Measurements from ENCODE around the gene CHAT.

Gene CHAT

DNA sequence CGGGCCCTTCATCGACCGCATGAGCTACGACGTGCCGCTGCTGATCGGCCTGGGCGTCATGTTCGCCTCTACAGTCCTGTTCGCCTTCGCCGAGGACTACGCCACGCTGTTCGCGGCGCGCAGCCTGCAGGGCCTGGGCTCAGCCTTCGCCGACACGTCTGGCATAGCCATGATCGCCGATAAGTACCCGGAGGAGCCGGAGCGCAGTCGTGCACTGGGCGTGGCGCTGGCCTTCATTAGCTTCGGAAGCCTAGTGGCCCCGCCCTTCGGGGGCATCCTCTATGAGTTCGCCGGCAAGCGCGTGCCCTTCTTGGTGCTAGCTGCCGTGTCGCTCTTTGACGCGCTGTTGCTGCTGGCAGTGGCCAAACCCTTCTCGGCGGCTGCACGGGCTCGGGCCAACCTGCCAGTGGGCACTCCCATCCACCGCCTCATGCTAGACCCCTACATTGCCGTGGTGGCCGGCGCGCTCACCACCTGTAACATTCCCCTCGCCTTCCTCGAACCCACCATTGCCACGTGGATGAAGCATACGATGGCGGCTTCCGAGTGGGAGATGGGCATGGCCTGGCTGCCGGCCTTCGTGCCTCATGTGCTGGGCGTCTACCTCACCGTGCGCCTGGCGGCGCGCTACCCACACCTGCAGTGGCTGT is 2.5 kb upstream of the CHAT start:
- FAIRE-seq (no peak), DNase-seq (ENCODE audit: extremely low spot score, insufficient read length, low read depth) (no peak)

DNA sequence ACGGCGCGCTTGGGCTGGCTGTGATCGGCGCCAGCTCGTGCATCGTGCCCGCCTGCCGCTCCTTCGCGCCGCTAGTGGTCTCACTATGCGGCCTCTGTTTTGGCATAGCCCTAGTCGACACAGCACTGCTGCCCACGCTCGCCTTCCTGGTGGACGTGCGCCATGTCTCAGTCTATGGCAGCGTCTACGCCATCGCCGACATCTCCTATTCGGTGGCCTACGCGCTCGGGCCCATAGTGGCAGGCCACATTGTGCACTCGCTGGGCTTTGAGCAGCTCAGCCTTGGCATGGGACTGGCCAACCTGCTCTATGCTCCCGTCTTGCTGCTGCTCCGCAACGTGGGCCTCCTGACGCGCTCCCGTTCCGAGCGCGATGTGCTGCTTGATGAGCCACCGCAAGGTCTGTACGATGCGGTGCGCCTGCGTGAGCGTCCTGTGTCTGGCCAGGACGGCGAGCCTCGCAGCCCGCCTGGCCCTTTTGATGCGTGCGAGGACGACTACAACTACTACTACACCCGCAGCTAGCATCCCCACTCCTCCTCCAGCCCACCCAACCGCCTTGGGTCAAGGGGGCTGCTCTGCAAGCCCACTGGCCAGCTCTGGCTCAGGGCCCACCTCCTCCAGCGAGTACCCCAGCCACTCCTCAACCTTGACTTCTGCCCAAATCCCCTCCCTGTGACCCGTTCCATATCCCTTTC is 1.9 kb upstream of the CHAT start:
- FAIRE-seq (no peak), DNase-seq (ENCODE audit: extremely low spot score, insufficient read length, low read depth) (no peak)

- FAIRE-seq (no peak), DNase-seq (ENCODE audit: extremely low spot score, insufficient read length, low read depth) (no peak)
Observed at GRCh38 chr10:49612513-49613164, 1.2 kb upstream of the CHAT start.

- DNase-seq (ENCODE audit: extremely low spot score, insufficient read length, low read depth) (no peak), FAIRE-seq (no peak)
Observed at GRCh38 chr10:49613165-49613881, 514 bp upstream of the CHAT start.

- no peak for DNase-seq (ENCODE audit: extremely low spot score, insufficient read length, low read depth)
- no peak for FAIRE-seq
Observed at GRCh38 chr10:49614242-49615198, 683 bp downstream of the CHAT start.

DNA sequence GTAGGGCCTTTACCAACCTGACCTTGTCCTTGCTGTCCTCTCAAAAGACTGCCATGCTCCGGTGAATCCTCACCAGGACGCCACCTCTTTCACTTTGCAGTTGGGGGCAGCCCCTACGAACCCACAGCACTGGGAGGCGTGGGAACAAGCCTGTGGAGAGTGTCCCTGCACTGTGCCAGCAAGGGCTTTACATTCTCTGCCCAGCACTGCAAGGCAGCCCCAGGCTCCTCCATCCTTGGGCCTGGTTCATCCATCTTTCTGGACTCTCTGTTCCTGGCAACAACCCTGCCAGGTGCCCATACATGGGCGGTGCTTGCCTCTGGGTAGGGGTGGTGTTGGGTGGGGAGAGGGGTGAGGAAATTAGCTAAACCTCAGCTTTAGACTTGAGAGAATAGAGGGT is 1.4 kb downstream of the CHAT start:
- DNase-seq (ENCODE audit: extremely low spot score, insufficient read length, low read depth) (no peak), FAIRE-seq (no peak)

GRCh38 chr10:49615721-49616120 is 1.9 kb downstream of the CHAT start:
- FAIRE-seq (no peak), DNase-seq (ENCODE audit: extremely low spot score, insufficient read length, low read depth) (no peak)

GRCh38 chr10:49616421-49617101 is 2.7 kb downstream of the CHAT start:
- DNase-seq (ENCODE audit: extremely low spot score, insufficient read length, low read depth) (no peak), FAIRE-seq (no peak)

- FAIRE-seq (no peak), DNase-seq (ENCODE audit: extremely low spot score, insufficient read length, low read depth) (no peak)
Observed at GRCh38 chr10:49617121-49618020, 3.5 kb downstream of the CHAT start.

- FAIRE-seq: no peak
Observed at GRCh38 chr10:49618821-49619220, 5.0 kb downstream of the CHAT start.

GRCh38 chr10:49619613-49620012 is 5.8 kb downstream of the CHAT start:
- DNase-seq (ENCODE audit: extremely low spot score, insufficient read length, low read depth) (no peak), FAIRE-seq (no peak)

More at GRCh38 chr10:49618821-49619220, 5.0 kb downstream of the CHAT start:
- DNase-seq (ENCODE audit: extremely low spot score, insufficient read length, low read depth): no peak

GRCh38 chr10:49620286-49620810 is 6.5 kb downstream of the CHAT start:
- no peak for DNase-seq (ENCODE audit: extremely low spot score, insufficient read length, low read depth)
- FAIRE-seq: no peak

GRCh38 chr10:49620841-49621378 is 7.1 kb downstream of the CHAT start:
- DNase-seq (ENCODE audit: extremely low spot score, insufficient read length, low read depth): no peak

GRCh38 chr10:49621561-49621960 is 7.7 kb downstream of the CHAT start:
- FAIRE-seq (no peak), DNase-seq (ENCODE audit: extremely low spot score, insufficient read length, low read depth) (no peak)

More at GRCh38 chr10:49620841-49621378, 7.1 kb downstream of the CHAT start:
- FAIRE-seq: no peak

DNA sequence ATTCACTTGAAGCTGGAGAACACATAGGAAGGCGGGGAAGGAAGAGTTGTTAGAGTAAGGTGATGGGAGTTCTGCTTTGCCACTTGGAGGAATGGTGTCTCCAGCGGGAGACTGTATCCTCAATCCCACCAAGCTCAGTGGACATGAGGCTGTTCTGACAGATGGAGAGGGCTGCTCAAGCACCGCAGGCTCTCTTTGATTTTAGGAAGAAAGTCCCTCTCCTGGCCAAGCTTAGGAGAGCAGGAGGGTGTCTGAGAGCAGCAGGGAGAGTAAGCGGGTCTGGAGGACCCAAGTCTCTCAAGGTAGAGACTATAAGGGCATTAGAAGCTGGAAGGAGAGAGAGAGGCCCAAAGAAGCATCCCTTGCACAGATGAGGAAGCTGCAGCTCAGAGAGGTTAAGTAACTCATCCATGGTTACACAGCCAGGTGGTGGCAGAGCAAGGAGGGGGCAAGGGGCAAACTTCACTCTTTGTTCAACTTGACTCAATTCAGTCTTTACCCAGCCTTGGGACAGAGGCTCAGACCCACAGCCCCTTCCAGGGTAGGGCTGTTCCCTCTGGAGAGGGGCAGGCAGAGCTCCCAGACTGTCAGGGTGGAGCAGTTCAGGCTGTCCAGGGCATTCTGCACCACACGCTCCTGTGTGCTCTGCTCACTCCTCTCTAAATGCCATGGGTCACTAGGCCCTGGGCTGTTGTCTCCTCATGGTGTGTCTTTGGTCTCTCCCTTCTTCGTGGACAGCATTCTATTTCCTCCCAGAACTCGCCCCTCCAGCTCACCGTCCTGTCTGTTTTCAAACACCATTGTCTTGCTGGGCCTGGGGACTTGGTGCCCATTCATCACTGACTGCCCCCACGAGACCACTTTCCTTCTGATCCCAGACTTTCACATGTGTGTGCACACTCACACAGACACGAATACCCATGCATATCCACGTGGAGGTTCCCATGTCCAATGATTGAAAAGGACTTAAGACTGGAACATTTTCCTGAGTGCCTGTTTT is 8.9 kb downstream of the CHAT start:
- FAIRE-seq (no peak), DNase-seq (ENCODE audit: extremely low spot score, insufficient read length, low read depth) (no peak)

DNA sequence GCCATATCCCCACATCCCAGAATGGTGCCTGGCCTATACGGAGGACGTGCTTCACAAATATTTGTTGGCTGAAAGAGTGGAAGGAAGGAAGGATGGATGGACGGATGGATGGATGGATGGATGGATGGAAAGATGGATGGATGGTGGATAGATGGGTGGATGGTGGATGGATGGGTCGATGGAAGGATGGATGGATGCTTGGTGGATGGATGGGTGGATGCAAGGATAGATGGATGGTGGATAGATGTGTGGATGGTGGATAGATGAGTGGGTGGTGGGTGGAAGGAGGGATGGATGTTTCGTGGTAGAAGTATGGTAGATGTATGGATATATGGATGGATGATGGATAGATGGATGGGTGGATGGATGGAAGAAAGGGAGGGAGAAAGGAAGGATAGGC is 10.8 kb downstream of the CHAT start:
- FAIRE-seq (no peak), DNase-seq (ENCODE audit: extremely low spot score, insufficient read length, low read depth) (no peak)

Data from GM18507 (cell line).